ENCODE measurements around the gene SMCP. TPM values are rescaled to one million over a fixed set of nuclear protein-coding genes. Genes with fewer than 3 reads are reported as not detected.

SMCP gene, protein sequence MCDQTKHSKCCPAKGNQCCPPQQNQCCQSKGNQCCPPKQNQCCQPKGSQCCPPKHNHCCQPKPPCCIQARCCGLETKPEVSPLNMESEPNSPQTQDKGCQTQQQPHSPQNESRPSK
- polyA plus RNA-seq (2011; rRNA removed): not detected in 2 replicates
- polyA minus RNA-seq (2011; rRNA and poly(A)+ RNA removed): not detected in 2 replicates

DNA sequence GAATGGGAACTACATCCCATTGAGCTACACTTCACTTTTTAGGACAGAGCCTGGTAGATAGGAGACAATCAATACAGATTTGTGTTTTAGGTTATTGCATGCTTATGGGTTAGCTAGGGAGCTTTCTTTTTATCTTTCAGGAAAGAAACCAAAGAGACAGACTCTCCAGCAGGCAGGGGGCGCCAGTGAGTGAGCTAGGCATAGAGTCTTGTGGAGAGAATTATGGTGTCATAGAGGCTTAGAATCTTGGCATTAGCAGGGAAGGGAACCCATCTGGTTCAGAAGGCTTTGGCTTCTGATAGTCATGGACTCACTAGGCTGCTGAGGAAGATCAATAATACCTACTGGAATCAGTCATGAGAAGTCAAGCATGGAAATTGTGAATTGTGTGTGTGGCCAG lies at the start of gene SMCP:
SMCP (plus strand) TSS at position 281 of the 400 bp plus-strand sequence. CDS start 6,101 bp downstream, outside the sequence.
- no peak for DNase-seq (ENCODE audit: low read depth)
- TF ChIP-seq, protein P1, sequence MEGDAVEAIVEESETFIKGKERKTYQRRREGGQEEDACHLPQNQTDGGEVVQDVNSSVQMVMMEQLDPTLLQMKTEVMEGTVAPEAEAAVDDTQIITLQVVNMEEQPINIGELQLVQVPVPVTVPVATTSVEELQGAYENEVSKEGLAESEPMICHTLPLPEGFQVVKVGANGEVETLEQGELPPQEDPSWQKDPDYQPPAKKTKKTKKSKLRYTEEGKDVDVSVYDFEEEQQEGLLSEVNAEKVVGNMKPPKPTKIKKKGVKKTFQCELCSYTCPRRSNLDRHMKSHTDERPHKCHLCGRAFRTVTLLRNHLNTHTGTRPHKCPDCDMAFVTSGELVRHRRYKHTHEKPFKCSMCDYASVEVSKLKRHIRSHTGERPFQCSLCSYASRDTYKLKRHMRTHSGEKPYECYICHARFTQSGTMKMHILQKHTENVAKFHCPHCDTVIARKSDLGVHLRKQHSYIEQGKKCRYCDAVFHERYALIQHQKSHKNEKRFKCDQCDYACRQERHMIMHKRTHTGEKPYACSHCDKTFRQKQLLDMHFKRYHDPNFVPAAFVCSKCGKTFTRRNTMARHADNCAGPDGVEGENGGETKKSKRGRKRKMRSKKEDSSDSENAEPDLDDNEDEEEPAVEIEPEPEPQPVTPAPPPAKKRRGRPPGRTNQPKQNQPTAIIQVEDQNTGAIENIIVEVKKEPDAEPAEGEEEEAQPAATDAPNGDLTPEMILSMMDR (IDR thresholded peaks at IDR 0.05; ENCODE audit: insufficient read depth, low read depth, low read length): no peak
- ChIA-PET CTCF (interaction anchor here (0.6 to 3.6 kb wide), 2 partner anchors 48 to 589 kb away, joined by 3 to 16 read pairs; no protein-coding TSS in a partner anchor), POLR2A (no interaction called here)
- H3K36me3 ChIP-seq (ENCODE audit: control insufficient read depth, insufficient read depth, low read length): no peaks in the 10 kb centered on the region
- H3K4me3 ChIP-seq (ENCODE audit: low read depth, low read length): no peak within 1 kb of the TSS
- no peaks in the 10 kb centered on the region for H3K27me3 ChIP-seq (ENCODE audit: control insufficient read depth, insufficient read depth, low read length)

DNA sequence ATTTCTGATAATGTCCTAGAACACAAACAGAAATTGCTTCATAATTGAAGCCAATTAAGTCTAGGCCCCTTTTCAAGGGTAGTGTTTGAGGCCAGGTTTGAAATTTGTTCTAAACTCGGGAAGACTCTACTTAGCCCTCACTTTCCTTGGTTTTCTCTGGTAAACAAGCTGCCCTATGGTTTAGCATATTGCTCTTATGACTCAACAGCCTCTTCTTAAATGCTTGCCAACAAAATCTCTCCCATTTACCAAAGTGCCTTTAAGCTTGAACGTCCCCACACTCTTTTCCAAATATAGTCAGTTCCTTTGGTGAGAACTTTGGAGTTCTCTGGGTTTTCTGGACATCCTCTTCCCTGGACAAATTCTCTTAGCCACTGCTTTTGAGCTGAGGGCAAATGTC lies 41.3 kb upstream of the SMCP start:
- no peaks in the 10 kb centered on the region for H3K36me3 ChIP-seq (ENCODE audit: control insufficient read depth, insufficient read depth, low read length)
- POLR2A ChIA-PET: no interaction called here
- CTCF ChIA-PET: interaction anchor here (0.7 kb wide), 1 partner anchor 182 kb away, joined by 3 read pairs; no protein-coding TSS in a partner anchor
- no peaks in the 10 kb centered on the region for H3K27me3 ChIP-seq (ENCODE audit: control insufficient read depth, insufficient read depth, low read length)
- DNase-seq (ENCODE audit: low read depth): no peak
- H3K4me3 ChIP-seq (ENCODE audit: low read depth, low read length): no peak overlapping the region
- TF ChIP-seq, protein P1 (IDR thresholded peaks at IDR 0.05; ENCODE audit: insufficient read depth, low read depth, low read length): no peak

DNA sequence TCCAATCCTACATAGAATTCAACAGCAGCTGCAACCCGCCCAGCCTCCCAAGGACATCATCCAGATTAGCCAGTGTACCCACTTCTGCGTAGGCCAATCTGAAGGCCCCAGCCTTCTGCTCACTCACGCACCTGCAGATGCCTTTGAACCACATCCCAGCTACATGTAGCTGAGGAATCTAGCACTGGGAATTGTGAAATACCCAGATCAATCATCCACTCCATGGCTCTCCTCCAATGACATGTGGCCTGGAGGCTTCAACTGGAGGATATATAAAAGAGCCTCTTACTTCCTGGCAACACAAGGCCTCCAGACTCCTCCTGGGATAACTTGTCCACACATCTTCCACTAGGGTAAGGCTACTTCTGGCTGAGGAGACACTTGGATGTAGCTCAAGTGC lies 35.6 kb upstream of the SMCP start, which contains the start of gene LCE6A:
LCE6A (plus strand) TSS at position 301 of the 400 bp plus-strand sequence. CDS start 665 bp downstream, outside the sequence.
- TF ChIP-seq, protein P1 (IDR thresholded peaks at IDR 0.05; ENCODE audit: insufficient read depth, low read depth, low read length): no peak
- no peak for DNase-seq (ENCODE audit: low read depth)
- ChIA-PET POLR2A (no interaction called here), CTCF (interaction anchor here (2.3 kb wide), 1 partner anchor 84 kb away, joined by 7 read pairs; no protein-coding TSS in a partner anchor)
- no peaks in the 10 kb centered on the region for H3K36me3 ChIP-seq (ENCODE audit: control insufficient read depth, insufficient read depth, low read length)
- H3K4me3 ChIP-seq (ENCODE audit: low read depth, low read length): no peak within 1 kb of the TSS
- no peaks in the 10 kb centered on the region for H3K27me3 ChIP-seq (ENCODE audit: control insufficient read depth, insufficient read depth, low read length)

DNA sequence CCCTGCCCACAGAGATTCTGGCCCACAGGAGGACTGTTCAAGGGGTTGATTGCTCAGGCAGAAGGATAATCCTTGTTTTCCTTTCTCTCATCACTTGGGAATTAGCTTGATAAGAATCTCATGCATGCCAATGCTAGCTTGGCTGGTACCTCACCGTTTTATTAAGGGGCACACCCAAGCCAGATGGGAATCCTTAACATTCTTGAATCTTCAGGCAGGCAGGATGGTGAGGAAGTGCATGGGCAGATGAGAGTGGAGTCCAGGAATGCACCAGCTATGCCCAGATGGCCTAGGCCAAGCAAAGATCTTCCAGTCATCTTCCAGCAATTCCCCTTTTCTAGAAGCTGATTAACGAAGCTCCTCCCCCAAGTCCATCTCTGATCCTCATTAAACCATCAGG lies 22.5 kb upstream of the SMCP start:
- Histone ChIP-seq H3K4me3 (ENCODE audit: low read depth, low read length) (no peak overlapping the region), H3K27me3 (ENCODE audit: control insufficient read depth, insufficient read depth, low read length) (no peaks in the 10 kb centered on the region), H3K36me3 (ENCODE audit: control insufficient read depth, insufficient read depth, low read length) (no peaks in the 10 kb centered on the region)
- POLR2A ChIA-PET: no interaction called here
- TF ChIP-seq, protein P1 (IDR thresholded peaks at IDR 0.05; ENCODE audit: insufficient read depth, low read depth, low read length): no peak
- no peak for DNase-seq (ENCODE audit: low read depth)
- CTCF ChIA-PET: interaction anchor here (1.7 to 6.2 kb wide), 2 partner anchors 16 to 70 kb away, joined by 5 to 39 read pairs; no protein-coding TSS in a partner anchor

DNA sequence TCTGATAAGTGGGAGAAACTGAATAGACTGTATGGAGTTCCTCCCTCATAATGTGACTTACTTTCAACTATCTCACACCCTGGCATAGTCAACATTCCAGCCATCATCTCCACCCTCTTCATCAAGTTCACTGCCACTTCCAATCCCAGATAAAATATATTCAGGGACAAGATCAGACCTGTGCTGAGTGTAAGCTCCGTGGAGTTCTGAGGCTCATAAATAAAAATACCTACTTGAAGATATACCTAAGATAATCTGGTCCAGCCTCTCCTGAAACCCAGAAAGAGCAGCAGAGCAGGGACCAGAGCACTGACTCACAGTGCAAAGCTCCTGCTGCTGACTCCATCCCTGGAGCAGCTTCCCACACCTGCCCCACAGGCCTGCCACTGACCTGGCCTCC lies 20.1 kb upstream of the SMCP start:
- Histone ChIP-seq H3K27me3 (ENCODE audit: control insufficient read depth, insufficient read depth, low read length) (no peaks in the 10 kb centered on the region), H3K4me3 (ENCODE audit: low read depth, low read length) (no peak overlapping the region), H3K36me3 (ENCODE audit: control insufficient read depth, insufficient read depth, low read length) (no peaks in the 10 kb centered on the region)
- DNase-seq (ENCODE audit: low read depth): no peak
- ChIA-PET CTCF (interaction anchor here (6.2 kb wide), 1 partner anchor 13 kb away, joined by 39 read pairs; no protein-coding TSS in a partner anchor), POLR2A (no interaction called here)
- TF ChIP-seq, protein P1 (IDR thresholded peaks at IDR 0.05; ENCODE audit: insufficient read depth, low read depth, low read length): no peak
